Thoracic aorta (tissue), 2 donors: Measurements from ENCODE around the gene SUSD6. TPM values are rescaled to one million over a fixed set of nuclear protein-coding genes. Genes with fewer than 3 reads are reported as not detected.
"Not testable (repeated sequence)": the region's sequence is repeated elsewhere in the genome, so short reads cannot be mapped to it uniquely, and the experiment has no call there.

Experiments
- ATAC-seq: fragments of 150-250 bp; one replicate; pipeline ENCODE4 v1.8.0; 2017; ENCODE audit warnings: low read depth; ENCODE audit not compliant: insufficient number of reproducible peaks, low FRiP score
- DNase-seq: peaks from one replicate; pipeline ENCODE4 v3.0.0-alpha.2; 2020; ENCODE audit warnings: low spot score
- H3K27ac ChIP-seq, 2 donors: fragments of 200-600 bp; sonication (generic); 1 replicate in 1 of 2; 2 replicates in 1 of 2; pipeline ENCODE4 v1.5.1; 2016; ENCODE audit warnings: mild to moderate bottlenecking in 2 of 2, moderate library complexity in 2 of 2
- H3K27me3 ChIP-seq: fragments of 200-600 bp; sonication (generic); replicated peaks from 2 replicates; pipeline ENCODE4 v1.6.0; 2016; ENCODE audit warnings: mild to moderate bottlenecking; ENCODE audit not compliant: insufficient read depth
- H3K36me3 ChIP-seq: fragments of 200-600 bp; sonication (generic); one replicate; pipeline ENCODE4 v1.5.1; 2016
- H3K4me1 ChIP-seq, 2 donors: fragments of 200-600 bp; sonication (generic); 1 replicate in 1 of 2; 2 replicates in 1 of 2; pipeline versions ENCODE4 v1.5.1 to v1.6.0; 2016; ENCODE audit warnings: low read depth in 2 of 2, mild to moderate bottlenecking in 1 of 2; ENCODE audit not compliant: control insufficient read depth in 1 of 2
- H3K4me3 ChIP-seq: fragments of 200-600 bp; sonication (generic); 2 replicates; pipeline ENCODE4 v1.5.1; 2016; ENCODE audit warnings: mild to moderate bottlenecking
- H3K9me3 ChIP-seq: fragments of 200-600 bp; sonication (generic); 2 replicates; pipeline ENCODE4 v1.5.1; 2016
- CTCF ChIP-seq: fragments of 200-600 bp; sonication (generic); IDR thresholded peaks from one replicate; pipeline ENCODE4 v1.5.1; 2019; ENCODE audit warnings: antibody characterized with exemption
- total RNA-seq, 2 donors: library from RNA; depleted of rRNA; stranded (reverse); fragments of >200 nt; gene quantifications; one replicate each; pipeline versions ENCODE4 v1.1.0 to v1.2.3, GENCODE V29; 2016

Gene SUSD6
- total RNA-seq, 2 donors from 2014 or later: 51.7 to 80.1 TPM

DNA sequence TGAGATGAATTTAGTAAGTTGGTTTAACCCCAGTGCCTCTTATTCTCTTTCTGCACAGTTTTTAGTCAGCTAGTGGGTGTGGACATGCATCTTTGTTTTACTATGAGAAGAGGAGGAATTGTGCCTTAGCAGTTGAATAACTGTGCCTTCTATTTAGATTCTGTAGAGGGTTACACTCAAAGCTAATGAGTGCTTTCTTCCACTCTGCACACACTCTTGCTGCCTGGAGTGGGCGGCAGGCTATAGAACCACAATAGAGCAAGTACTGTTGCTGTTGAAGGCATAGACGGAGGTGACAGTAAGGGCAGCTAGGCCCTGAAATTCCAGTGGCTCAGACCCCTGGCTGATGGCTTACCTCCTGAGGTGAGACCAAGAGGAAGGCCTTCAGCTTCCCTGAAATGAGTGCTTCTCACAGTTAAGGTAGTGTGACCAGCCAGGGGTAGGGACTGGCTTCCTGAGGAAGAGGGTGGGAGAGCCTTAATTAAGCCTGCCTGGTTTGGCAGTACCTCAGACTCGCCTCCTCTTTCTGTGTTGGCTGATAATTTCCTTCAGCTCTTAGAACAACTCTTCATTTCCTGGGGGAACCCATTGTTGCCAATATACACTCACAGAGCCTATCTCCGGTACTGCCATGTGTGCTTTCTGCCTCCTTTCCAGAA, 24.7 kb downstream of the SUSD6 start:
- ATAC-seq (no peak), DNase-seq (no peak)
- Histone ChIP-seq H3K27ac (peak overlapping the region; percentile 69 to 78), H3K27me3 (no peaks in the 10 kb centered on the region), H3K4me1 (peaks cover 71 to 88% of the 10 kb centered on the region in 2 donors), H3K36me3 (no peaks in the 10 kb centered on the region), H3K9me3 (no peaks in the 10 kb centered on the region), H3K4me3 (no peak overlapping the region)
- no peak for TF ChIP-seq CTCF

- Histone ChIP-seq H3K9me3 (no peaks in the 10 kb centered on the region), H3K4me3 (no peak overlapping the region), H3K27ac (peak overlapping the region; percentile 69 to 78), H3K4me1 (peaks cover 70 to 80% of the 10 kb centered on the region in 2 donors), H3K27me3 (no peaks in the 10 kb centered on the region), H3K36me3 (no peaks in the 10 kb centered on the region)
- TF ChIP-seq CTCF: no peak
- peak; percentile 14 for ATAC-seq
- DNase-seq: no peak
Observed at GRCh38 chr14:69636718-69637480, 25.5 kb downstream of the SUSD6 start.

GRCh38 chr14:69637503-69638031, 26.2 kb downstream of the SUSD6 start:
- no peak for ATAC-seq
- Histone ChIP-seq H3K9me3 (no peaks in the 10 kb centered on the region), H3K4me1 (peaks cover 65 to 74% of the 10 kb centered on the region in 2 donors), H3K27ac (peak overlapping the region; percentile 69 to 78), H3K4me3 (no peak overlapping the region), H3K36me3 (no peaks in the 10 kb centered on the region), H3K27me3 (no peaks in the 10 kb centered on the region)
- no peak for TF ChIP-seq CTCF
- no peak for DNase-seq

DNA sequence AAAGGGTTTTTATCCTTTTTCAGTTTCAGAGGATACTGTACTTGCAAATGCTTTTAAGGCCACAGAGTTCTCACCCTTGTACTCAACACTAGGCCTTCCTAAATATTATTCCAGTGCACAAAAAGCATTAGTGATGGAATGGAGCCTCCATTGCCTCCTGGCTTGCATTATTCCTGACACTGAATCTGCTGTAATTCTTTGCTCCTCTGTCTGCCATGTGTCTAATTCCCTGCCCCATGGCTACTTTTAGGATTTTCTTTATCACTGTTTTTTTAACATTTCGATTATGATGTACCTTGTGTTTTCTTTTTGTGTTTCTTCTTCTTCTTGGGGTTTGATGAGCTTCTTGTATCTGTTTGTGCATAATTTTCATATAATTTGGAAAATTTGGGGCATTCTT, 29.5 kb downstream of the SUSD6 start:
- ATAC-seq: no peak
- Histone ChIP-seq H3K4me1 (peaks cover 49 to 58% of the 10 kb centered on the region in 2 donors), H3K27ac (no peak overlapping the region), H3K4me3 (no peak overlapping the region), H3K9me3 (no peaks in the 10 kb centered on the region), H3K36me3 (no peaks in the 10 kb centered on the region), H3K27me3 (no peaks in the 10 kb centered on the region)
- no peak for DNase-seq
- no peak for TF ChIP-seq CTCF

DNA sequence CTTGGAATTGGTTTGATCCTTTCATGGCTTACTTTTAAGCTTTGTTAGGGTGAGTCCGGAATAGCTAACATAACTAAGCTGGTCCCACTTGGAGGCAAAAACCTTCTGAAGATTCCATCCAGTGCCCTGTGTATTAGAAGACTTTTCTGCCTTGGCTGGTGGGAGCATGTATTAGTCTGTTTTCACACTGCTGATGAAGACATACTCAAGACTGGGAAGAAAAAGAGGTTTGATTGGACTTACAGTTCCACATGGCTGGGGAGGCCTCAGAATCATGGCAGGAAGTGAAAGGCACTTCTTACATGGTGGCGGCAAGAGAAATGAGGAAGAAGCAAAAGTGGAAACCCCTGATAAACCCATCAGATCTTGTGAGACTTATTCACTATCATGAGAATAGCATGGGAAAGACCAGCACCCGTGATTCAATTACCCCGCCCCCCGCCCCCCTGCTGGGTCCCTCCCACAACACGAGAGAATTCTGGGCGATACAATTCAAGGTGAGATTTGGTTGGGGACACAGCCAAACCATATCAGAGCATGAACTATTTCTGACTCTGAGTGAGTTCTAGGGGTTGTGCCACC, 30.9 kb downstream of the SUSD6 start:
- not testable (repeated sequence) for ATAC-seq

More for the DNA sequence above, 30.9 kb downstream of the SUSD6 start:
- H3K9me3 ChIP-seq, H3K27me3 ChIP-seq, H3K27ac ChIP-seq, DNase-seq, H3K36me3 ChIP-seq, H3K4me3 ChIP-seq: not testable (repeated sequence)
- peaks cover 35 to 48% of the 10 kb centered on the region in 2 donors for H3K4me1 ChIP-seq
